HepG2 (cell line): Measurements from ENCODE around the gene COL27A1. TPM values are rescaled to one million over a fixed set of nuclear protein-coding genes. Genes with fewer than 3 reads are reported as not detected.

ENCODE experiments used
- CBX2 ChIP-seq, 2 experiments: fragments of 200-600 bp in 1 of 2; sonication (generic); formaldehyde crosslinking in 1 of 2; IDR thresholded peaks; 2 replicates each; pipeline versions ENCODE4 v1.7.0 to v1.8.1; 2018 to 2022; ENCODE audit warnings: low read depth in 2 of 2, low read length in 1 of 2, mild to moderate bottlenecking in 1 of 2, missing genetic modification reagents in 1 of 2
- HNF4G ChIP-seq, 2 experiments: sonication (generic) in 1 of 2; formaldehyde crosslinking in 1 of 2; IDR thresholded peaks; 2 replicates each; pipeline versions ENCODE4 v1.4.0 to v1.6.1; 2011 to 2020; ENCODE audit warnings: borderline replicate concordance in 2 of 2, low read depth in 2 of 2, mild to moderate bottlenecking in 2 of 2, low read length in 1 of 2, missing genetic modification reagents in 1 of 2, moderate library complexity in 1 of 2
- KDM6A ChIP-seq: IDR thresholded peaks from 2 replicates; pipeline ENCODE4 v1.6.1; 2016; ENCODE audit warnings: low read depth
- PHF21A ChIP-seq: sonication (generic); formaldehyde crosslinking; IDR thresholded peaks from 2 replicates; pipeline ENCODE4 v1.5.0; 2020; ENCODE audit warnings: mild to moderate bottlenecking, missing genetic modification reagents
- RXRA ChIP-seq: sonication (generic); formaldehyde crosslinking; IDR thresholded peaks from 2 replicates; pipeline ENCODE4 v1.5.1; 2020; ENCODE audit warnings: missing genetic modification reagents
- SIX1 ChIP-seq: sonication (generic); formaldehyde crosslinking; IDR thresholded peaks from 2 replicates; pipeline ENCODE4 v1.4.0; 2020; ENCODE audit warnings: missing genetic modification reagents, borderline replicate concordance
- SMARCC2 ChIP-seq: fragments of 450-650 bp; IDR thresholded peaks from 2 replicates; pipeline ENCODE4 v1.6.1; 2017; ENCODE audit warnings: antibody characterized with exemption, mild to moderate bottlenecking
- SMYD3 ChIP-seq: sonication (generic); formaldehyde crosslinking; IDR thresholded peaks from 2 replicates; pipeline ENCODE4 v1.8.1; 2023; ENCODE audit warnings: mild to moderate bottlenecking, missing genetic modification reagents
- SNAPC2 ChIP-seq: sonication (generic); formaldehyde crosslinking; IDR thresholded peaks from 2 replicates; pipeline ENCODE4 v1.8.1; 2022; ENCODE audit warnings: mild to moderate bottlenecking, missing genetic modification reagents
- SNAPC4 ChIP-seq: sonication (generic); formaldehyde crosslinking; IDR thresholded peaks from 2 replicates; pipeline ENCODE4 v1.4.0; 2020; ENCODE audit warnings: mild to moderate bottlenecking, missing genetic modification reagents
- SP5 ChIP-seq: IDR thresholded peaks from 2 replicates; pipeline ENCODE4 v1.6.1; 2016; ENCODE audit warnings: low read depth, borderline replicate concordance
- ZNF441 ChIP-seq: sonication (generic); formaldehyde crosslinking; IDR thresholded peaks from 2 replicates; pipeline ENCODE4 v1.7.0; 2021; ENCODE audit warnings: missing genetic modification reagents, borderline replicate concordance
- ZNF549 ChIP-seq: sonication (generic); formaldehyde crosslinking; IDR thresholded peaks from 2 replicates; pipeline ENCODE4 v1.5.0; 2020; ENCODE audit warnings: missing genetic modification reagents
- ZNF557 ChIP-seq: sonication (generic); formaldehyde crosslinking; IDR thresholded peaks from 2 replicates; pipeline ENCODE4 v1.4.0; 2020; ENCODE audit warnings: missing genetic modification reagents
- ZNF589 ChIP-seq: sonication (generic); formaldehyde crosslinking; conservative IDR thresholded peaks from 2 replicates; pipeline ENCODE4 v1.8.0; 2022; ENCODE audit warnings: mild to moderate bottlenecking, moderate library complexity, missing genetic modification reagents
- ZNF749 ChIP-seq: sonication (generic); formaldehyde crosslinking; IDR thresholded peaks from 2 replicates; pipeline ENCODE4 v1.8.0; 2022; ENCODE audit warnings: mild to moderate bottlenecking, missing genetic modification reagents, moderate library complexity, borderline replicate concordance
- ZNF878 ChIP-seq: sonication (generic); formaldehyde crosslinking; IDR thresholded peaks from 2 replicates; pipeline ENCODE4 v1.8.1; 2023; ENCODE audit warnings: mild to moderate bottlenecking, missing genetic modification reagents, moderate library complexity
- polyA plus RNA-seq, 8 experiments: library from polyadenylated mRNA; depleted of rRNA in 3 of 8; stranded (reverse) in 7 of 8; unstranded in 1 of 8; fragments of >200 nt; fragmentation: Illumina TruSeq in 4 of 8; extraction: Trizol in 4 of 8; gene quantifications; 2 replicates each; pipeline versions ENCODE4 v1.2.1 to v1.2.3, GENCODE V29; 2011 to 2016; ENCODE audit warnings: low read depth in 4 of 8, missing spikeins in 1 of 8, mixed read lengths in 1 of 8; ENCODE audit not compliant: insufficient read depth in 1 of 8
- total RNA-seq, 5 experiments: library from RNA; depleted of rRNA; stranded (reverse); fragments of >200 nt; fragmentation: Illumina TruSeq; extraction: Trizol; gene quantifications; 2 replicates each; pipeline ENCODE4 v1.2.3, GENCODE V29; 2016; ENCODE audit warnings: low read depth in 1 of 5

COL27A1 gene
- total and polyA plus RNA-seq, 2 of the 13 experiments (the other 11 are each of a cell fraction or from before 2014, with no cell fraction given), result 71.3 to 89.1 TPM

- no peak for TF ChIP-seq ZNF549 (CRISPR knock-in tag)
- peak; percentile 84 for TF ChIP-seq PHF21A (CRISPR knock-in tag)
- no peak for TF ChIP-seq CBX2 (IDR thresholded peaks at IDR 0.05; ENCODE audit: low read depth, low read length)
- no peak for TF ChIP-seq CBX2 (CRISPR knock-in tag; IDR thresholded peaks at IDR 0.05; ENCODE audit: low read depth)
- peak; percentile 96 for TF ChIP-seq KDM6A (CRISPR knock-in tag)
- peak; percentile 83 for TF ChIP-seq SMYD3 (CRISPR knock-in tag)
- no peak for TF ChIP-seq ZNF589 (CRISPR knock-in tag)
- 0 out of 2 replicates have a peak, but pooled peaks have one; percentile 30 for TF ChIP-seq ZNF749 (CRISPR knock-in tag)
- TF ChIP-seq SIX1, result no peak; the same call in 1 of the 2 replicates
- peak; percentile 93 for TF ChIP-seq HNF4G (IDR thresholded peaks at IDR 0.05; ENCODE audit: borderline replicate concordance, low read depth, low read length)
- peak; percentile 84; the same call in 1 of the 2 replicates for TF ChIP-seq HNF4G (CRISPR knock-in tag; IDR thresholded peaks at IDR 0.05; ENCODE audit: borderline replicate concordance, low read depth)
- TF ChIP-seq SNAPC2 (CRISPR knock-in tag), result no peak
- no peak; the same call in 1 of the 2 replicates for TF ChIP-seq ZNF878 (CRISPR knock-in tag)
- TF ChIP-seq SMARCC2, result no peak
- no peak for TF ChIP-seq ZNF441 (CRISPR knock-in tag)
- TF ChIP-seq ZNF557, result no peak
- TF ChIP-seq SP5 (CRISPR knock-in tag), result peak; percentile 42; the same call in 1 of the 2 replicates
- TF ChIP-seq SNAPC4 (CRISPR knock-in tag), result peak; percentile 91
- TF ChIP-seq RXRA (CRISPR knock-in tag), result peak; percentile 74
Measured at GRCh38 chr9:114174876-114175771, 19.8 kb downstream of the COL27A1 start (continued).
